ENCODE results near the gene ERICH3.

- TF ChIP-seq MYC (IDR thresholded peaks at IDR 0.05; ENCODE audit: borderline replicate concordance, low read length) (no peak), FOSL2 (IDR thresholded peaks at IDR 0.05) (no peak), FOSL2 (CRISPR knock-in tag; IDR thresholded peaks at IDR 0.05) (no peak), CTCF (IDR thresholded peaks at IDR 0.05) (no peak), JUNB (IDR thresholded peaks at IDR 0.05) (no peak), ESRRA (IDR thresholded peaks at IDR 0.05; ENCODE audit: borderline replicate concordance, low read length) (no peak), EHF (CRISPR knock-in tag; IDR thresholded peaks at IDR 0.05) (no peak), RAD21 (conservative IDR thresholded peaks at IDR 0.05 in 1 of 2, IDR thresholded peaks at IDR 0.05 in 1 of 2) (no peak), KDM5A (IDR thresholded peaks at IDR 0.05) (no peak), CBX2 (IDR thresholded peaks at IDR 0.05; ENCODE audit: borderline replicate concordance, low read depth) (no peak)
- TF ChIP-seq, protein P1, sequence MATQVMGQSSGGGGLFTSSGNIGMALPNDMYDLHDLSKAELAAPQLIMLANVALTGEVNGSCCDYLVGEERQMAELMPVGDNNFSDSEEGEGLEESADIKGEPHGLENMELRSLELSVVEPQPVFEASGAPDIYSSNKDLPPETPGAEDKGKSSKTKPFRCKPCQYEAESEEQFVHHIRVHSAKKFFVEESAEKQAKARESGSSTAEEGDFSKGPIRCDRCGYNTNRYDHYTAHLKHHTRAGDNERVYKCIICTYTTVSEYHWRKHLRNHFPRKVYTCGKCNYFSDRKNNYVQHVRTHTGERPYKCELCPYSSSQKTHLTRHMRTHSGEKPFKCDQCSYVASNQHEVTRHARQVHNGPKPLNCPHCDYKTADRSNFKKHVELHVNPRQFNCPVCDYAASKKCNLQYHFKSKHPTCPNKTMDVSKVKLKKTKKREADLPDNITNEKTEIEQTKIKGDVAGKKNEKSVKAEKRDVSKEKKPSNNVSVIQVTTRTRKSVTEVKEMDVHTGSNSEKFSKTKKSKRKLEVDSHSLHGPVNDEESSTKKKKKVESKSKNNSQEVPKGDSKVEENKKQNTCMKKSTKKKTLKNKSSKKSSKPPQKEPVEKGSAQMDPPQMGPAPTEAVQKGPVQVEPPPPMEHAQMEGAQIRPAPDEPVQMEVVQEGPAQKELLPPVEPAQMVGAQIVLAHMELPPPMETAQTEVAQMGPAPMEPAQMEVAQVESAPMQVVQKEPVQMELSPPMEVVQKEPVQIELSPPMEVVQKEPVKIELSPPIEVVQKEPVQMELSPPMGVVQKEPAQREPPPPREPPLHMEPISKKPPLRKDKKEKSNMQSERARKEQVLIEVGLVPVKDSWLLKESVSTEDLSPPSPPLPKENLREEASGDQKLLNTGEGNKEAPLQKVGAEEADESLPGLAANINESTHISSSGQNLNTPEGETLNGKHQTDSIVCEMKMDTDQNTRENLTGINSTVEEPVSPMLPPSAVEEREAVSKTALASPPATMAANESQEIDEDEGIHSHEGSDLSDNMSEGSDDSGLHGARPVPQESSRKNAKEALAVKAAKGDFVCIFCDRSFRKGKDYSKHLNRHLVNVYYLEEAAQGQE (IDR thresholded peaks at IDR 0.05), result no peak
These were observed 80.8 kb downstream of the ERICH3 start for GRCh38 chr1:74592580-74593355.

Measured in A549 (cell line).